ENCODE data around the gene GREB1. TPM values are rescaled to one million over a fixed set of nuclear protein-coding genes. Genes with fewer than 3 reads are reported as not detected.

GREB1 gene
- polyA plus RNA-seq, 1 of the 3 experiments (the other 2 are of a cell fraction): 2.9 TPM

DNA sequence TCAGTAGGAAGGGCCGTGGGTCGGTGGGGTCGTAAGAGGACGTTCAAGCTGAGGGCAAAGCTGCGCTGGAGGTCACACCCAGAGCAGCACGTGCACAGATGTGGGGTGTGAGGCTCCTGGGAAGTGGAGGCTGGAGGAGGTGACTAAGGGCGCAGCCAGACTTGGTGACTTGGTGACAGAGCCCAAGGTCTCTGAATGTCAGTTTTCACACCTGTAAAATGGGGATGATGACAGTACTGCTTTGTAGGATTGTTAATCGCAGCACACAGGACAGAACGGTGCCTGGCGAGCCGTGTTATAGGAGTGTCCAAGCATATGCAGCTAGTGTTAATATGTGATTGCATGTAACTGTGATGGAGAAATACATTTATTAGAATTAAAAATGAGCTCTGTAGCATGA is 95.4 kb downstream of the GREB1 start:
- peaks cover 0 to 4% of the 10 kb centered on the region in 2 experiments; a peak in 1 of 4 replicates for H3K4me1 ChIP-seq (ENCODE audit: control insufficient read depth in 1 of 2, insufficient read depth in 2 of 2, low read depth in 1 of 2, low read length in 1 of 2)
- no peaks in the 10 kb centered on the region for H3K9me3 ChIP-seq
- TF ChIP-seq GABPA (IDR thresholded peaks at IDR 0.05; ENCODE audit: low read depth) (no peak), EZH2phosphoT487 (IDR thresholded peaks at IDR 0.05; ENCODE audit: borderline replicate concordance, low read depth) (no peak)
- TF ChIP-seq, protein P1, sequence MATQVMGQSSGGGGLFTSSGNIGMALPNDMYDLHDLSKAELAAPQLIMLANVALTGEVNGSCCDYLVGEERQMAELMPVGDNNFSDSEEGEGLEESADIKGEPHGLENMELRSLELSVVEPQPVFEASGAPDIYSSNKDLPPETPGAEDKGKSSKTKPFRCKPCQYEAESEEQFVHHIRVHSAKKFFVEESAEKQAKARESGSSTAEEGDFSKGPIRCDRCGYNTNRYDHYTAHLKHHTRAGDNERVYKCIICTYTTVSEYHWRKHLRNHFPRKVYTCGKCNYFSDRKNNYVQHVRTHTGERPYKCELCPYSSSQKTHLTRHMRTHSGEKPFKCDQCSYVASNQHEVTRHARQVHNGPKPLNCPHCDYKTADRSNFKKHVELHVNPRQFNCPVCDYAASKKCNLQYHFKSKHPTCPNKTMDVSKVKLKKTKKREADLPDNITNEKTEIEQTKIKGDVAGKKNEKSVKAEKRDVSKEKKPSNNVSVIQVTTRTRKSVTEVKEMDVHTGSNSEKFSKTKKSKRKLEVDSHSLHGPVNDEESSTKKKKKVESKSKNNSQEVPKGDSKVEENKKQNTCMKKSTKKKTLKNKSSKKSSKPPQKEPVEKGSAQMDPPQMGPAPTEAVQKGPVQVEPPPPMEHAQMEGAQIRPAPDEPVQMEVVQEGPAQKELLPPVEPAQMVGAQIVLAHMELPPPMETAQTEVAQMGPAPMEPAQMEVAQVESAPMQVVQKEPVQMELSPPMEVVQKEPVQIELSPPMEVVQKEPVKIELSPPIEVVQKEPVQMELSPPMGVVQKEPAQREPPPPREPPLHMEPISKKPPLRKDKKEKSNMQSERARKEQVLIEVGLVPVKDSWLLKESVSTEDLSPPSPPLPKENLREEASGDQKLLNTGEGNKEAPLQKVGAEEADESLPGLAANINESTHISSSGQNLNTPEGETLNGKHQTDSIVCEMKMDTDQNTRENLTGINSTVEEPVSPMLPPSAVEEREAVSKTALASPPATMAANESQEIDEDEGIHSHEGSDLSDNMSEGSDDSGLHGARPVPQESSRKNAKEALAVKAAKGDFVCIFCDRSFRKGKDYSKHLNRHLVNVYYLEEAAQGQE (IDR thresholded peaks at IDR 0.05; ENCODE audit: low read depth, low read length): no peak
- H3K9me2 ChIP-seq: no peaks in the 10 kb centered on the region
- CTCF ChIA-PET: interaction anchor here (1.2 to 2.0 kb wide), 4 partner anchors 10 to 52 kb away, joined by 4 to 7 read pairs (median 6); no protein-coding TSS in a partner anchor
- H3K27me3 ChIP-seq (ENCODE audit: insufficient read depth): no peaks in the 10 kb centered on the region
- H3K36me3 ChIP-seq (replicated peaks in 1 of 2; ENCODE audit: control insufficient read depth in 1 of 2, insufficient read depth in 2 of 2, low read length in 1 of 2): peaks cover 0 to 19% of the 10 kb centered on the region in 2 experiments
- no peak overlapping the region for H2AFZ ChIP-seq (ENCODE audit: low read depth)
- DNase-seq: no peak
- H3K4me2 ChIP-seq: no peak overlapping the region
- H3K9ac ChIP-seq: no peak overlapping the region
- H3K79me2 ChIP-seq (ENCODE audit: insufficient read depth): no peaks in the 10 kb centered on the region
- POLR2A ChIA-PET: no interaction called here
- no peak overlapping the region for H3K4me3 ChIP-seq (ENCODE audit: low read depth in 2 of 2, low read length in 1 of 2)
- WGBS (ENCODE audit: low lambda C conversion rate): 78% methylated on average over 11 of the region's 11 CpGs
- H3K27ac ChIP-seq (ENCODE audit: low read depth in 2 of 2, low read length in 1 of 2): no peak overlapping the region
- no peaks in the 10 kb centered on the region for H4K20me1 ChIP-seq (ENCODE audit: insufficient read depth)
- H3F3A ChIP-seq (replicated peaks; ENCODE audit: insufficient read depth): no peaks in the 10 kb centered on the region

DNA sequence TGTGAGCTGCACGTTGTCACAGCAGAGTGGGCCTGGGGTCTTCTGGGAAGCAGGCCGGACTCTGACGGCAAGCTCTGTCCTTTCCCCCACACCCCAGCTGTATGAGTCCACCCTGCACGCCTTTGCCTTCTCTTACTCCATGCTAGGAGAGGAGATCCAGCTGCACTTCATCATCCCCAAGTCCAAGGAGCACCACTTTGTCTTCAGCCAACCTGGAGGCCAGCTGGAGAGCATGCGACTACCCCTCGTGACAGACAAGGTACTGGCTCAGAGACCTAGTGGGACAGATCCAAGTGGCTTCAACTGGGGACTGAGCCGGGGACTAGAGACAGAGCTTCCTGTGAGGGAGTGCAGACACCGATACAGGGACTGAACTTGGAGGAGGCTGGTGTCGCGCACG is 96.0 kb downstream of the GREB1 start:
- WGBS (ENCODE audit: low lambda C conversion rate): 79% methylated on average over 11 of the region's 11 CpGs
- Histone ChIP-seq H3K4me2 (no peak overlapping the region), H3K9ac (no peak overlapping the region), H3K9me2 (no peaks in the 10 kb centered on the region), H4K20me1 (ENCODE audit: insufficient read depth) (no peaks in the 10 kb centered on the region), H3K27me3 (ENCODE audit: insufficient read depth) (no peaks in the 10 kb centered on the region), H3K9me3 (no peaks in the 10 kb centered on the region), H3K27ac (ENCODE audit: low read depth in 2 of 2, low read length in 1 of 2) (no peak overlapping the region), H2AFZ (ENCODE audit: low read depth) (no peak overlapping the region), H3K4me1 (ENCODE audit: control insufficient read depth in 1 of 2, insufficient read depth in 2 of 2, low read depth in 1 of 2, low read length in 1 of 2) (peaks cover 0 to 4% of the 10 kb centered on the region in 2 experiments; a peak in 1 of 4 replicates), H3F3A (replicated peaks; ENCODE audit: insufficient read depth) (no peaks in the 10 kb centered on the region), H3K79me2 (ENCODE audit: insufficient read depth) (no peaks in the 10 kb centered on the region), H3K4me3 (ENCODE audit: low read depth in 2 of 2, low read length in 1 of 2) (no peak overlapping the region), H3K36me3 (replicated peaks in 1 of 2; ENCODE audit: control insufficient read depth in 1 of 2, insufficient read depth in 2 of 2, low read length in 1 of 2) (peaks cover 0 to 19% of the 10 kb centered on the region in 2 experiments)
- ChIA-PET CTCF (interaction anchor here (1.0 to 2.9 kb wide), 8 partner anchors 11 to 497 kb away, joined by 3 to 7 read pairs (median 5); a partner anchor contains a TSS), POLR2A (no interaction called here)
- TF ChIP-seq GABPA (IDR thresholded peaks at IDR 0.05; ENCODE audit: low read depth) (no peak), TCF12 (IDR thresholded peaks at IDR 0.05) (no peak)
- TF ChIP-seq, protein P2, sequence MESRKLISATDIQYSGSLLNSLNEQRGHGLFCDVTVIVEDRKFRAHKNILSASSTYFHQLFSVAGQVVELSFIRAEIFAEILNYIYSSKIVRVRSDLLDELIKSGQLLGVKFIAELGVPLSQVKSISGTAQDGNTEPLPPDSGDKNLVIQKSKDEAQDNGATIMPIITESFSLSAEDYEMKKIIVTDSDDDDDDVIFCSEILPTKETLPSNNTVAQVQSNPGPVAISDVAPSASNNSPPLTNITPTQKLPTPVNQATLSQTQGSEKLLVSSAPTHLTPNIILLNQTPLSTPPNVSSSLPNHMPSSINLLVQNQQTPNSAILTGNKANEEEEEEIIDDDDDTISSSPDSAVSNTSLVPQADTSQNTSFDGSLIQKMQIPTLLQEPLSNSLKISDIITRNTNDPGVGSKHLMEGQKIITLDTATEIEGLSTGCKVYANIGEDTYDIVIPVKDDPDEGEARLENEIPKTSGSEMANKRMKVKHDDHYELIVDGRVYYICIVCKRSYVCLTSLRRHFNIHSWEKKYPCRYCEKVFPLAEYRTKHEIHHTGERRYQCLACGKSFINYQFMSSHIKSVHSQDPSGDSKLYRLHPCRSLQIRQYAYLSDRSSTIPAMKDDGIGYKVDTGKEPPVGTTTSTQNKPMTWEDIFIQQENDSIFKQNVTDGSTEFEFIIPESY (IDR thresholded peaks at IDR 0.05; ENCODE audit: borderline replicate concordance, low read depth): no peak
- no peak for DNase-seq
